K562 (cell line): ENCODE results near the gene FAM120B. TPM values are rescaled to one million over a fixed set of nuclear protein-coding genes. Genes with fewer than 3 reads are reported as not detected.

ENCODE experiments used
- ATAC-seq: fragments of 200-7000 bp; cut with Tn5 transposase; 3 replicates; pipeline ENCODE4 v1.9.1; 2020; ENCODE audit warnings: moderate library complexity
- BruUV-seq: library from RNA; stranded (reverse); fragments of 400-500 nt; replicated peaks from 2 replicates; lab custom pipeline; 2021; lab: Mats Ljungman, UMichigan
- CTCF ChIA-PET: fragments of 300-600 bp; formaldehyde crosslinking; extraction: SDS; loops from one replicate; lab custom pipeline; 2021; ENCODE audit warnings: low intra/inter-chr PET ratio; lab: Yijun Ruan, JAX
- POLR2A ChIA-PET: fragments of 300-600, 350-650 bp; sonication (Branson Sonifier 250); formaldehyde crosslinking; extraction: SDS; loops from one replicate; lab custom pipeline; 2021; ENCODE audit warnings: antibody characterized with exemption, inconsistent platforms; lab: Yijun Ruan, JAX
- DNase-seq, 4 experiments: peaks; one replicate each; pipeline versions ENCODE4 v3.0.0 to v3.0.0-alpha.2; 2011 to 2018; ENCODE audit warnings: low spot score in 3 of 4, mixed read lengths in 3 of 4; ENCODE audit errors: extremely low read depth in 1 of 4
- FAIRE-seq: peaks from 2 replicates; lab custom pipeline; 2011; peaks lifted over from hg19 to GRCh38; lab: Jason Lieb, UNC
- H2AFZ ChIP-seq: 2 replicates; pipeline ENCODE4 v1.6.0; 2011; ENCODE audit warnings: low read depth, low read length, control low read depth, inconsistent platforms
- H3K27ac ChIP-seq: fragments of 200-600 bp; 3 replicates; pipeline ENCODE4 v1.8.0; 2011; ENCODE audit warnings: low read depth, mild to moderate bottlenecking, control low read depth, inconsistent platforms, low read length, moderate library complexity, mixed read lengths; ENCODE audit errors: extremely low read depth
- H3K27me3 ChIP-seq, 2 experiments: fragments of 300-600 bp in 1 of 2; 2 replicates in 1 of 2; 3 replicates in 1 of 2; pipeline versions ENCODE4 v1.6.0 to v1.8.0; 2011; ENCODE audit warnings: inconsistent platforms in 2 of 2, low read length in 2 of 2, mild to moderate bottlenecking in 1 of 2, mixed read lengths in 1 of 2, moderate library complexity in 1 of 2; ENCODE audit not compliant: control insufficient read depth in 2 of 2, insufficient read depth in 2 of 2
- H3K36me3 ChIP-seq: fragments of 300-600 bp; 3 replicates; pipeline ENCODE4 v1.8.0; 2011; ENCODE audit warnings: mild to moderate bottlenecking, low read length, inconsistent platforms; ENCODE audit not compliant: control insufficient read depth, insufficient read depth
- H3K4me1 ChIP-seq, 2 experiments: fragments of 200-600 bp in 1 of 2; replicated peaks in 1 of 2; 2 replicates in 1 of 2; 3 replicates in 1 of 2; pipeline versions ENCODE4 v1.5.1 to v1.8.0; 2011; ENCODE audit warnings: inconsistent platforms in 2 of 2, low read length in 2 of 2, mild to moderate bottlenecking in 1 of 2, mixed read lengths in 1 of 2, moderate library complexity in 1 of 2; ENCODE audit not compliant: control insufficient read depth in 2 of 2, insufficient read depth in 2 of 2
- H3K4me2 ChIP-seq: 2 replicates; pipeline ENCODE4 v1.6.1; 2011; ENCODE audit warnings: low read length, control low read depth, inconsistent platforms, mixed read lengths; ENCODE audit not compliant: insufficient read depth
- H3K4me3 ChIP-seq: fragments of 200-600 bp; sonication (generic), shearing (Covaris generic); 2 replicates; pipeline ENCODE4 v1.5.1; 2016; ENCODE audit warnings: control low read depth, inconsistent platforms
- H3K79me2 ChIP-seq: fragments of 200-600 bp; 3 replicates; pipeline ENCODE4 v1.8.0; 2011; ENCODE audit warnings: low read length, inconsistent platforms; ENCODE audit not compliant: control insufficient read depth, insufficient read depth
- H3K9ac ChIP-seq, 2 experiments: 2 replicates each; pipeline versions ENCODE4 v1.6.0 to v1.6.1; 2011; ENCODE audit warnings: low read depth in 2 of 2, low read length in 2 of 2, control low read depth in 1 of 2, inconsistent platforms in 1 of 2, mild to moderate bottlenecking in 1 of 2, mixed read lengths in 1 of 2; ENCODE audit not compliant: insufficient read depth in 1 of 2
- H3K9me1 ChIP-seq: one replicate; pipeline ENCODE4 v1.6.0; 2011; ENCODE audit warnings: inconsistent platforms, mild to moderate bottlenecking, low read length, moderate library complexity; ENCODE audit not compliant: control insufficient read depth, insufficient read depth
- H3K9me3 ChIP-seq: replicated peaks from 2 replicates; pipeline ENCODE4 v1.5.1; 2011; ENCODE audit warnings: low read depth, low read length, inconsistent platforms; ENCODE audit not compliant: control insufficient read depth, insufficient read depth
- H4K20me1 ChIP-seq: replicated peaks from 2 replicates; pipeline ENCODE4 v1.6.1; 2011; ENCODE audit warnings: low read length, inconsistent platforms, mixed read lengths; ENCODE audit not compliant: control insufficient read depth, insufficient read depth
- CAMTA2 ChIP-seq: fragments of 250-450 bp; sonication (Bioruptor Pico); conservative IDR thresholded peaks from 2 replicates; pipeline ENCODE4 v1.5.1; 2022
- FOXK2 ChIP-seq, 2 experiments: fragments of 450-650 bp; IDR thresholded peaks in 1 of 2; conservative IDR thresholded peaks in 1 of 2; 2 replicates each; pipeline ENCODE4 v1.6.1; 2016; ENCODE audit warnings: low read depth in 2 of 2, mild to moderate bottlenecking in 1 of 2
- KLF10 ChIP-seq: fragments of 250-450 bp; sonication (Bioruptor Pico); IDR thresholded peaks from 2 replicates; pipeline ENCODE4 v1.6.1; 2021; ENCODE audit warnings: matching md5 sums
- L3MBTL2 ChIP-seq: fragments of 450-650 bp; IDR thresholded peaks from 2 replicates; pipeline ENCODE4 v1.6.1; 2016; ENCODE audit warnings: mild to moderate bottlenecking, moderate library complexity
- MTA2 ChIP-seq: fragments of 450-650 bp; IDR thresholded peaks from 2 replicates; pipeline ENCODE4 v1.6.1; 2016; ENCODE audit warnings: low read depth
- NONO ChIP-seq, 2 experiments: fragments of 200-400 bp in 1 of 2; fragments of 450-650 bp in 1 of 2; formaldehyde crosslinking in 1 of 2; IDR thresholded peaks; 2 replicates each; pipeline ENCODE4 v1.6.1; 2017; ENCODE audit warnings: low read depth in 2 of 2, mild to moderate bottlenecking in 2 of 2, moderate library complexity in 2 of 2, low read length in 1 of 2
- RB1 ChIP-seq: fragments of 450-650 bp; IDR thresholded peaks from 2 replicates; pipeline ENCODE4 v1.6.1; 2017; ENCODE audit warnings: low read depth, mild to moderate bottlenecking
- SRSF7 ChIP-seq: fragments of 200-400 bp; formaldehyde crosslinking; optimal IDR thresholded peaks from 2 replicates; pipeline ENCODE3; 2017; ENCODE audit warnings: mild to moderate bottlenecking, low read depth, low read length
- TAF7 ChIP-seq: fragments of 450-650 bp; IDR thresholded peaks from 2 replicates; pipeline ENCODE4 v1.6.1; 2016; ENCODE audit warnings: missing genetic modification characterization, missing compliant biosample characterization
- WGBS: fragments of 100-300 bp; shearing (Covaris generic); methylation state at CpG from one replicate; pipeline ENCODE4 v1.1.6; 2016; ENCODE audit warnings: low coverage, mixed read lengths; ENCODE audit not compliant: insufficient coverage; ENCODE audit errors: missing lambda C conversion rate; 5-methylcytosine and 5-hydroxymethylcytosine counted together
- in situ Hi-C: fragments of 300-500 bp; cut with MboI; formaldehyde crosslinking; loops from 4 replicates; pipeline ENCODE4 v1.15.0; 2018; ENCODE audit warnings: inconsistent platforms, mixed read lengths
- intact Hi-C: fragments of 100-400 bp; cut with micrococcal nuclease; formaldehyde crosslinking; loops from 2 replicates; pipeline ENCODE4 v1.14.2; 2022
- polyA plus RNA-seq, 8 experiments: library from polyadenylated mRNA; depleted of rRNA in 4 of 8; stranded (reverse) in 5 of 8; unstranded in 3 of 8; fragments of >200 nt; fragmentation: Nextera tagmentation in 2 of 8; fragmentation: Illumina TruSeq in 1 of 8; extraction: Ambion mirVana in 2 of 8; extraction: Trizol in 1 of 8; gene quantifications; 2 replicates each; pipeline versions ENCODE4 v1.2.1 to v1.2.3, GENCODE V29; 2011 to 2014; ENCODE audit warnings: inconsistent platforms in 1 of 8, missing spikeins in 1 of 8
- total RNA-seq, 7 experiments: library from RNA; depleted of rRNA in 6 of 7; stranded (reverse); fragments of >200 nt in 6 of 7; fragmentation: Illumina TruSeq in 2 of 7; extraction: Trizol in 2 of 7; gene quantifications; 2 replicates each; pipeline versions ENCODE4 v1.2.1 to v1.2.3, GENCODE V29; 2011 to 2021; ENCODE audit warnings: low replicate concordance in 1 of 7

FAM120B gene
- total and polyA plus RNA-seq, 9 of the 15 experiments (the other 6 are each of a cell fraction or from before 2014, with no cell fraction given) = 3.5 to 22.6 (median 14.7) TPM

- Histone ChIP-seq H2AFZ (no peak overlapping the region), H3K27ac (no peak overlapping the region), H3K4me2 (no peak overlapping the region), H3K9ac (no peak overlapping the region), H3K4me3 (no peak overlapping the region), H3K9me3 (peaks cover 3% of the 10 kb centered on the region), H4K20me1 (peaks cover 12% of the 10 kb centered on the region; the same call in 1 of the 2 replicates), H3K27me3 (peaks cover 63 to 82% of the 10 kb centered on the region in 2 experiments), H3K36me3 (no peaks in the 10 kb centered on the region), H3K4me1 (peaks cover 0 to 13% of the 10 kb centered on the region in 2 experiments; a peak in 1 of 5 replicates), H3K79me2 (no peaks in the 10 kb centered on the region), H3K9me1 (no peaks in the 10 kb centered on the region)
- BruUV-seq = no TSS peak
- FAIRE-seq (no peak), DNase-seq (no peak), ATAC-seq (no peak)
- ChIA-PET POLR2A (no interaction called here), CTCF (no interaction called here)
- intact Hi-C loops = no loop called here
- whole genome bisulfite sequencing = 4% methylated on average over 26 of the region's 26 CpGs
- in situ Hi-C loops = no loop called here
- TF ChIP-seq CAMTA2 (CRISPR knock-in tag) (no peak), MTA2 (no peak), KLF10 (CRISPR knock-in tag) (no peak), RB1 (no peak), FOXK2 (conservative IDR thresholded peaks at IDR 0.05 in 1 of 2, IDR thresholded peaks at IDR 0.05 in 1 of 2; ENCODE audit: low read depth in 2 of 2) (no peak), SRSF7 (no peak), NONO (IDR thresholded peaks at IDR 0.05; ENCODE audit: low read depth in 2 of 2, low read length in 1 of 2) (no peak), TAF7 (tag) (no peak), L3MBTL2 (no peak)
Measured at GRCh38 chr6:170453586-170454511, 147.3 kb downstream of the FAM120B start.
